Activated CD8-positive, alpha-beta T cell treated with anti-CD3 and anti-CD28 coated beads, Interleukin-2, amount 10 ng/mL, durations not matched to agents 7 days and 5 days (primary cell): ENCODE data around the gene ASMTL. TPM values are rescaled to one million over a fixed set of nuclear protein-coding genes. Genes with fewer than 3 reads are reported as not detected.

Source experiments
- ATAC-seq: fragments of 150-1000 bp; cut with Tn5 transposase; one replicate; pipeline ENCODE4 v1.10.0; 2021; ENCODE audit warnings: moderate library complexity
- CTCF ChIA-PET: fragments of 350-600 bp; sonication (Branson Sonifier 250); formaldehyde crosslinking; loops from one replicate; lab custom pipeline; 2021; ENCODE audit warnings: antibody characterized with exemption; lab: Charles Lee
- POLR2A ChIA-PET: fragments of 350-600 bp; sonication (Branson Sonifier 250); formaldehyde crosslinking; loops from one replicate; lab custom pipeline; 2021; ENCODE audit warnings: antibody characterized with exemption; lab: Charles Lee
- DNase-seq: peaks from one replicate; pipeline ENCODE4 v3.0.0-alpha.2; 2020
- H3K27ac Mint-ChIP-seq: one replicate; pipeline ENCODE4 v1.8.0; 2021; ENCODE audit warnings: mild to moderate bottlenecking, mixed read lengths
- H3K27me3 Mint-ChIP-seq: one replicate; pipeline ENCODE4 v1.8.0; 2021; ENCODE audit warnings: low read depth, mixed read lengths
- H3K36me3 Mint-ChIP-seq: one replicate; pipeline ENCODE4 v1.8.0; 2021; ENCODE audit warnings: low read depth, mixed read lengths
- H3K4me1 Mint-ChIP-seq: one replicate; pipeline ENCODE4 v1.8.0; 2021; ENCODE audit warnings: low read depth, mixed read lengths
- H3K4me3 Mint-ChIP-seq: one replicate; pipeline ENCODE4 v1.8.0; 2021; ENCODE audit warnings: mild to moderate bottlenecking, mixed read lengths
- H3K9me3 Mint-ChIP-seq: one replicate; pipeline ENCODE4 v1.8.0; 2022; ENCODE audit warnings: mixed read lengths; ENCODE audit not compliant: insufficient read depth
- total RNA-seq, 2 experiments: library from RNA; stranded (reverse); gene quantifications; one replicate each; pipeline ENCODE4 v1.2.3, GENCODE V29; 2021

Gene ASMTL
- total RNA-seq, 2 experiments from 2014 or later, result 45.3 to 45.9 TPM

GRCh38 chrX:1465286-1466231 lies 12.8 kb upstream of the ASMTL start:
- ATAC-seq, result no peak
- CTCF ChIA-PET, result no interaction called here
- POLR2A ChIA-PET, result no interaction called here
- peak; percentile 18 for DNase-seq
- no peaks in the 10 kb centered on the region for H3K9me3 Mint-ChIP-seq
- peak overlapping the region; percentile 88 for H3K27ac Mint-ChIP-seq
- peaks cover 79% of the 10 kb centered on the region for H3K4me1 Mint-ChIP-seq
- H3K36me3 Mint-ChIP-seq, result peaks cover 56% of the 10 kb centered on the region
- peak overlapping the region; percentile 62 for H3K4me3 Mint-ChIP-seq
- H3K27me3 Mint-ChIP-seq, result no peaks in the 10 kb centered on the region

- Mint-ChIP-seq H3K27me3 (no peaks in the 10 kb centered on the region), H3K27ac (peak overlapping the region; percentile 88), H3K9me3 (no peaks in the 10 kb centered on the region), H3K36me3 (peaks cover 53% of the 10 kb centered on the region), H3K4me3 (peak overlapping the region; percentile 62), H3K4me1 (peaks cover 74% of the 10 kb centered on the region)
- ChIA-PET CTCF (no interaction called here), POLR2A (no interaction called here)
- DNase-seq (peak; percentile 35), ATAC-seq (no peak)
Measured at GRCh38 chrX:1464971-1465285, 12.2 kb upstream of the ASMTL start.

GRCh38 chrX:1464041-1464970 lies 11.6 kb upstream of the ASMTL start:
- Mint-ChIP-seq H3K4me3 (peak overlapping the region; percentile 62), H3K27ac (peak overlapping the region; percentile 88), H3K36me3 (peaks cover 53% of the 10 kb centered on the region), H3K9me3 (no peaks in the 10 kb centered on the region), H3K4me1 (peaks cover 67% of the 10 kb centered on the region), H3K27me3 (no peaks in the 10 kb centered on the region)
- peak; percentile 56 for DNase-seq
- CTCF ChIA-PET, result no interaction called here
- POLR2A ChIA-PET, result no interaction called here
- ATAC-seq, result no peak

GRCh38 chrX:1463581-1463980 lies 10.9 kb upstream of the ASMTL start:
- peaks cover 64% of the 10 kb centered on the region for H3K4me1 Mint-ChIP-seq
- peaks cover 53% of the 10 kb centered on the region for H3K36me3 Mint-ChIP-seq
- peak; percentile 22 for DNase-seq

GRCh38 chrX:1462596-1463251 lies 10.0 kb upstream of the ASMTL start:
- ChIA-PET CTCF (no interaction called here), POLR2A (no interaction called here)
- peak overlapping the region; percentile 88 for H3K27ac Mint-ChIP-seq
- H3K4me1 Mint-ChIP-seq, result peaks cover 55% of the 10 kb centered on the region
- ATAC-seq, result peak; percentile 67
- DNase-seq, result peak; percentile 85
- H3K9me3 Mint-ChIP-seq, result no peaks in the 10 kb centered on the region
- no peaks in the 10 kb centered on the region for H3K27me3 Mint-ChIP-seq
- peak overlapping the region; percentile 32 for H3K4me3 Mint-ChIP-seq
- H3K36me3 Mint-ChIP-seq, result peaks cover 49% of the 10 kb centered on the region

More at GRCh38 chrX:1463581-1463980, 10.9 kb upstream of the ASMTL start:
- ATAC-seq, result no peak
- ChIA-PET POLR2A (no interaction called here), CTCF (no interaction called here)
- H3K4me3 Mint-ChIP-seq, result peak overlapping the region; percentile 32
- H3K27ac Mint-ChIP-seq, result peak overlapping the region; percentile 88
- H3K9me3 Mint-ChIP-seq, result no peaks in the 10 kb centered on the region
- no peaks in the 10 kb centered on the region for H3K27me3 Mint-ChIP-seq

GRCh38 chrX:1462110-1462509 lies 9.4 kb upstream of the ASMTL start:
- ChIA-PET POLR2A (no interaction called here), CTCF (no interaction called here)
- DNase-seq (no peak), ATAC-seq (no peak)
- no peaks in the 10 kb centered on the region for H3K9me3 Mint-ChIP-seq
- H3K4me1 Mint-ChIP-seq, result peaks cover 49% of the 10 kb centered on the region
- H3K27me3 Mint-ChIP-seq, result no peaks in the 10 kb centered on the region
- H3K36me3 Mint-ChIP-seq, result peaks cover 44% of the 10 kb centered on the region
- peak overlapping the region; percentile 4 for H3K4me3 Mint-ChIP-seq
- H3K27ac Mint-ChIP-seq, result peak overlapping the region; percentile 88

- no peaks in the 10 kb centered on the region for H3K36me3 Mint-ChIP-seq
- no peaks in the 10 kb centered on the region for H3K9me3 Mint-ChIP-seq
- no peak overlapping the region for H3K4me3 Mint-ChIP-seq
- peaks cover 17% of the 10 kb centered on the region for H3K4me1 Mint-ChIP-seq
- ChIA-PET POLR2A (no interaction called here), CTCF (no interaction called here)
- DNase-seq (peak; percentile 18), ATAC-seq (no peak)
- H3K27me3 Mint-ChIP-seq, result no peaks in the 10 kb centered on the region
- no peak overlapping the region for H3K27ac Mint-ChIP-seq
Measured at GRCh38 chrX:1455948-1456280, 3.2 kb upstream of the ASMTL start.

- no peaks in the 10 kb centered on the region for H3K27me3 Mint-ChIP-seq
- POLR2A ChIA-PET, result no interaction called here
- CTCF ChIA-PET, result no interaction called here
- peak; percentile 93 for DNase-seq
- H3K9me3 Mint-ChIP-seq, result peaks cover 2% of the 10 kb centered on the region
- H3K4me1 Mint-ChIP-seq, result peaks cover 22% of the 10 kb centered on the region
- peaks cover 10% of the 10 kb centered on the region for H3K36me3 Mint-ChIP-seq
- H3K27ac Mint-ChIP-seq, result peak overlapping the region; percentile 69
- ATAC-seq, result peak; percentile 33
- H3K4me3 Mint-ChIP-seq, result peak overlapping the region; percentile 59
Measured at GRCh38 chrX:1453951-1454785, 1.5 kb upstream of the ASMTL start.

GRCh38 chrX:1453395-1453783 lies 680 bp upstream of the ASMTL start:
- DNase-seq, result no peak
- ChIA-PET CTCF (no interaction called here), POLR2A (no interaction called here)
- H3K27me3 Mint-ChIP-seq, result no peaks in the 10 kb centered on the region
- peaks cover 30% of the 10 kb centered on the region for H3K4me1 Mint-ChIP-seq
- peaks cover 18% of the 10 kb centered on the region for H3K36me3 Mint-ChIP-seq
- H3K4me3 Mint-ChIP-seq, result peak overlapping the region; percentile 80
- peak; percentile 59 for ATAC-seq
- H3K27ac Mint-ChIP-seq, result peak overlapping the region; percentile 96
- H3K9me3 Mint-ChIP-seq, result peaks cover 9% of the 10 kb centered on the region

- H3K4me1 Mint-ChIP-seq, result peaks cover 45% of the 10 kb centered on the region
- no peaks in the 10 kb centered on the region for H3K27me3 Mint-ChIP-seq
- H3K4me3 Mint-ChIP-seq, result peak overlapping the region; percentile 89
- H3K27ac Mint-ChIP-seq, result peak overlapping the region; percentile 89
- peaks cover 33% of the 10 kb centered on the region for H3K36me3 Mint-ChIP-seq
- peaks cover 23% of the 10 kb centered on the region for H3K9me3 Mint-ChIP-seq
- ChIA-PET CTCF (no interaction called here), POLR2A (no interaction called here)
- ATAC-seq (no peak), DNase-seq (peak; percentile 35)
Measured at GRCh38 chrX:1451661-1452515, 821 bp downstream of the ASMTL start.
